SU-DHL-6 (cell line): ENCODE measurements around the gene ABHD2.
"Not testable (repeated sequence)": the region's sequence is repeated elsewhere in the genome, so short reads cannot be mapped to it uniquely, and the experiment has no call there.

Experiments used
- H2AFZ ChIP-seq: fragments of 200-600 bp; sonication (generic); 2 replicates; pipeline ENCODE4 v1.6.1; 2014; ENCODE audit warnings: low read depth, mild to moderate bottlenecking, moderate library complexity, mixed read lengths, antibody characterized with exemption, low read length; ENCODE audit not compliant: severe bottlenecking
- H3F3A ChIP-seq: fragments of 200-600 bp; shearing (Covaris generic); 2 replicates; pipeline ENCODE4 v1.6.0; 2016; ENCODE audit warnings: antibody characterized with exemption, mild to moderate bottlenecking; ENCODE audit not compliant: insufficient read depth
- H3K27ac ChIP-seq: fragments of 200-600 bp; sonication (generic); 2 replicates; pipeline ENCODE4 v1.5.1; 2016; ENCODE audit warnings: low read depth, mild to moderate bottlenecking, low read length, moderate library complexity, mixed read lengths
- H3K27me3 ChIP-seq: fragments of 200-600 bp; sonication (generic), shearing (Covaris generic); 2 replicates; pipeline ENCODE4 v1.6.0; 2014; ENCODE audit warnings: mild to moderate bottlenecking, low read length
- H3K36me3 ChIP-seq: fragments of 200-600 bp; sonication (generic); 2 replicates; pipeline ENCODE4 v1.6.1; 2014; ENCODE audit warnings: mild to moderate bottlenecking, low read length, mixed read lengths
- H3K4me2 ChIP-seq: fragments of 300-600, 200-600 bp; shearing (Covaris generic), sonication (generic); 2 replicates; pipeline ENCODE4 v1.6.0; 2014; ENCODE audit warnings: low read length, low read depth, mild to moderate bottlenecking; ENCODE audit not compliant: poor library complexity, severe bottlenecking
- H3K4me3 ChIP-seq: fragments of 200-600 bp; sonication (generic); 2 replicates; pipeline ENCODE4 v1.5.1; 2014; ENCODE audit warnings: antibody characterized with exemption, low read length, mild to moderate bottlenecking, mixed read lengths; ENCODE audit not compliant: insufficient read depth, poor library complexity, severe bottlenecking
- H3K79me2 ChIP-seq: fragments of 200-600 bp; sonication (generic); 2 replicates; pipeline ENCODE4 v1.6.1; 2014; ENCODE audit warnings: mild to moderate bottlenecking, low read length, moderate library complexity; ENCODE audit not compliant: insufficient read depth
- H3K9ac ChIP-seq: fragments of 200-600 bp; sonication (generic); 2 replicates; pipeline ENCODE4 v1.7.0; 2014; ENCODE audit warnings: mild to moderate bottlenecking, low read length
- H3K9me2 ChIP-seq: fragments of 200-600 bp; sonication (generic); replicated peaks from 2 replicates; pipeline ENCODE4 v1.6.1; 2014; ENCODE audit warnings: low read length; ENCODE audit not compliant: insufficient read depth
- H3K9me3 ChIP-seq: fragments of 200-600 bp; sonication (generic); 2 replicates; pipeline ENCODE4 v1.6.1; 2014; ENCODE audit warnings: low read length, mixed read lengths; ENCODE audit not compliant: insufficient read depth
- H4K20me1 ChIP-seq: fragments of 200-600 bp; sonication (generic); 2 replicates; pipeline ENCODE4 v1.6.1; 2014; ENCODE audit warnings: low read depth, mild to moderate bottlenecking, antibody characterized with exemption, low read length, moderate library complexity, mixed read lengths
- CTCF ChIP-seq: fragments of 200-600 bp; sonication (generic); IDR thresholded peaks from one replicate; pipeline ENCODE4 v1.5.1; 2017; ENCODE audit warnings: antibody characterized with exemption, mild to moderate bottlenecking, low read length, moderate library complexity; ENCODE audit not compliant: insufficient read depth, poor library complexity, severe bottlenecking
- EZH2phosphoT487 ChIP-seq: fragments of 200-600 bp; sonication (generic), shearing (Covaris generic); conservative IDR thresholded peaks from 2 replicates; pipeline ENCODE4 v1.6.1; 2018; ENCODE audit warnings: mild to moderate bottlenecking, antibody characterized with exemption, low read length, moderate library complexity, mixed read lengths

ABHD2 gene

GRCh38 chr15:89042387-89042786 lies 45.9 kb upstream of the ABHD2 start:
- Histone ChIP-seq H3K27me3 (no peaks in the 10 kb centered on the region), H3K79me2 (no peaks in the 10 kb centered on the region), H3K27ac (no peak overlapping the region), H3K9ac (no peak overlapping the region), H3F3A (no peaks in the 10 kb centered on the region), H3K4me3 (no peak overlapping the region), H2AFZ (no peak overlapping the region), H3K9me3 (no peaks in the 10 kb centered on the region), H4K20me1 (no peaks in the 10 kb centered on the region), H3K9me2 (no peaks in the 10 kb centered on the region), H3K4me2 (no peak overlapping the region), H3K36me3 (no peaks in the 10 kb centered on the region)
- TF ChIP-seq CTCF (no peak), EZH2phosphoT487 (no peak)

DNA sequence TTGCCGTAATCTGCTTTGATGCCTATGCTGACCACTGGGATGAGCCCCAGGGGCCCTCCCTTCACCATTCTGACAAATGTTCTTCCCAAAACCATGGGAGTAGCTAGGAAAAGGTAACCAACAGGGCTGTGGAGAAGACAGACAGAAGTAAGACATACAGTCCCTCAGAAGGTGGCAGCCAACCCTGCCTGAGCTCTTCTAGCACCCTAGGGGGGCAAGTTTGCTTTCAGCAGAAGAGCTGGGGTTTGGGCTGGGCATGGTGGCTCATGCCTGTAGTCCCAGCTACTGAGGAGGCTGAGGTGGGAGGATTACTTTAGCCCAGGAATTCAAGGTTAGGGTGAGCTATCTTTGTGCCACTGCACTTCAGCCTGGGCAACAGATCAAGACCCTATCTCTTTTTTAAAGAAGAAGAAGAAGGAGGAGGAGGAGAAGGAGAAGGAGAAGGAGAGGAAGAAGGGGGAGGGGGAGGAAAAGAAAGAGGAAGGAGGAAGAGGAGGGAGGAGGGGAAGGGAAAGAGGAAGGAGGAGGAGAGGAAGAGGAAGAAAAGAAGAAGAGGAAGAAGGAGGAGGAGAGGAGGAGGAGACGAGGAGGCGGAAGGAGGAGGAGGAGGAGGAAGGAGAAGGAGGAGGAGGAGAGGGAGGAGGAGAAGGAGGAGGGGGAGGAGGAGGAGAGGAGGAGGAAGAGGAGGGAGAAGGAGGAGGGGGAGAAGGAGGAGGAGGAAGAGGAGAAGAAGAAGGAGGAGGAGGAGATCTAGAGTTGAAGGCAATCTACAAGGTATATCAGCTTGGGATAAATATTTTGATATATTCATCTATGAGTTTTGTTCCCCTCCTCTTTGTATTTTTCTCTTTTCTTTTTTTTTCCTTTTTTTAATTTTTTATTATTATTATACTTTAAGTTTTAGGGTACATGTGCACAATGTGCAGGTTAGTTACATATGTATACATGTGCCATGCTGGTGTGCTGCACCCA lies 44.9 kb upstream of the ABHD2 start:
- Histone ChIP-seq H3F3A (no peaks in the 10 kb centered on the region), H3K9me3 (no peaks in the 10 kb centered on the region), H2AFZ (no peak overlapping the region), H3K79me2 (no peaks in the 10 kb centered on the region), H4K20me1 (no peaks in the 10 kb centered on the region), H3K27ac (no peak overlapping the region), H3K4me2 (no peak overlapping the region), H3K4me3 (no peak overlapping the region), H3K36me3 (no peaks in the 10 kb centered on the region), H3K9ac (no peak overlapping the region), H3K27me3 (no peaks in the 10 kb centered on the region), H3K9me2 (no peaks in the 10 kb centered on the region)
- TF ChIP-seq CTCF (no peak), EZH2phosphoT487 (no peak)

DNA sequence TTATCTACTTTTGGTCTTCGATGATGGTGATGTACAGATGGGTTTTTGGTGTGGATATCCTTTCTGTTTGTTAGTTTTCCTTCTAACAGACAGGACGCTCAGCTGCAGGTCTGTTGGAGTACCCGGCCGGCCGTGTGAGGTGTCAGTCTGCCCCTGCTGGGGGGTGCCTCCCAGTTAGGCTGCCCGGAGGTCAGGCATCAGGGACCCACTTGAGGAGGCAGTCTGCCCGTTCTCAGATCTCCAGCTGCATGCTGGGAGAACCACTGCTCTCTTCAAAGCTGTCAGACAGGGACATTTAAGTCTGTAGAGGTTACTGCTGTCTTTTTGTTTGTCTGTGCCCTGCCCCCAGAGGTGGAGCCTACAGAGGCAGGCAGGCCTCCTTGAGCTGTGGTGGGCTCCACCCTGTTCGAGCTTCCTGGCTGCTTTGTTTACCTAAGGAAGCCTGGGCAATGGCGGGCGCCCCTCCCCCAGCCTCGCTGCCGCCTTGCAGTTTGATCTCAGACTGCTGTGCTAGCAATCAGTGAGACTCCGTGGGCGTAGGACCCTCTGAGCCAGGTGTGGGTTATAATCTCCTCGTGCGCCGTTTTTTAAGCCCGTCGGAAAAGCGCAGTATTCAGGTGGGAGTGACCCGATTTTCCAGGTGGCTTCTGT lies 39.1 kb upstream of the ABHD2 start:
- not testable (repeated sequence) for H3F3A ChIP-seq, H3K4me3 ChIP-seq, H3K27ac ChIP-seq, H3K9me2 ChIP-seq, H3K4me2 ChIP-seq, H2AFZ ChIP-seq, H3K9ac ChIP-seq, H3K9me3 ChIP-seq, H3K27me3 ChIP-seq, H4K20me1 ChIP-seq, H3K79me2 ChIP-seq, H3K36me3 ChIP-seq

DNA sequence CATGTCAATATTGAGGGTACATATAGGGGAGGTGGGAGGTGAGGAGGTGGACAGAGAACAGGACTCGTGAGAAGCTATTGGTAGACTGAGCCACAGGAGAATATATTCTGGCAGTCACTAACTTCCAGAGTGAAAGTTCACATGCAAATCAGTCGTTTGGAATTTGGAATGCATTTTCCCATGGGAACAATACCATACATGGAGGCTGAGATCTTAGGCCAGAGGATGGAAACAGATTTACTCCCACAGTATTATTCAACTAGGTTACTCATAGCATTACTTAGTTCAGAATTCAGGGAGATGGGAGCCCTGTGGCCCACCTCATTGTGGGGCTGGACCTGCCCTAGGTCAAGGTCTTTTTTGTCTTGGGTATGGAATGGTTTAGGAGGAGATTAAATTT lies 36.4 kb upstream of the ABHD2 start:
- H3K9me2 ChIP-seq: no peaks in the 10 kb centered on the region
- no peak overlapping the region for H3K27ac ChIP-seq
- H4K20me1 ChIP-seq: no peaks in the 10 kb centered on the region
- no peaks in the 10 kb centered on the region for H3K27me3 ChIP-seq
- TF ChIP-seq CTCF (no peak), EZH2phosphoT487 (no peak)
- no peak overlapping the region for H3K9ac ChIP-seq
- no peaks in the 10 kb centered on the region for H3K9me3 ChIP-seq
- no peaks in the 10 kb centered on the region for H3K79me2 ChIP-seq
- no peak overlapping the region for H2AFZ ChIP-seq
- no peak overlapping the region for H3K4me3 ChIP-seq
- H3K4me2 ChIP-seq: no peak overlapping the region
- H3K36me3 ChIP-seq: no peaks in the 10 kb centered on the region
- no peaks in the 10 kb centered on the region for H3F3A ChIP-seq
